ENCODE measurements around the gene RASD2.

Gene RASD2

GRCh38 chr22:35575116-35575748 lies 34.6 kb downstream of the RASD2 start:
- intact Hi-C loops (cut with DNase I): no loop called here
- DNase-seq: peak; percentile 27 to 93 (median 78)

GRCh38 chr22:35576671-35577070 lies 36.0 kb downstream of the RASD2 start:
- no peak for DNase-seq
- intact Hi-C loops (cut with DNase I): no loop called here

GRCh38 chr22:35577799-35578659 lies 37.4 kb downstream of the RASD2 start:
- intact Hi-C loops (cut with DNase I): no loop called here
- no peak for DNase-seq

DNA sequence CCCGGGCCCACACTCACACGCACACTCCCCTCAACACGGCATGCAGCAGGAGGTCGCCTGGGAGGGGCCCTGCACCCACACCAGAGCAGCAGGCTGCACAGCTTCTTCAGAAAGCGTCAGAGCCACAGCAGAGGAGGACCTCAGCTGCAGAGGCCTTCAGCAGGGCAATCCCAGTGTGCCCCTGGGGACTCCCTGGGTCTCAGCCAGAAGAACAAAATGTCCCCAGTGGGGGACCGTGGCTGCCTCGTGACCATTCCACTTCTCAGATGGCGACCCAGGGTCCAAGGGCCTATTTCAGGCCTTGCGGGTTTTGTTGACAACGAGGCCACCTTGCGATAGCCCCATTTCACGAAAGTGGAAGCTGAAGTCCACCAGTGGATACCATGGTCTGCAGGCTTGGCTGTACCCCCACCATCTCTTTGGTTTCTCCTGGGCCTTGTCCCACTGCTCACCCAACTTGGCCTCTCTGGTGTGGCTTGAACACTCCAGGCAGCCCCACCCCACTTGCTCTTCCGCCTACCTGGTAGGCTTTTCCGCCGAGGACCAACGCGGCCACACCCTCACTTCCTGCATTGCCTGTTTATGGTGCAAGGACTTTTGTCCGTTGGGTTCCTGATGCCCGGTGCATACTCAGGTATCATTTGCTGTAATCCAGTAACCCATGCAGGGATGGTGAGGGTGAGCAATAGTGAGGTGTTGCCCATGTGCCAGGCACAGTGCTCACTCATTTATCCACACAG lies 38.4 kb downstream of the RASD2 start:
- intact Hi-C loops (cut with DNase I): no loop called here

GRCh38 chr22:35580351-35581022 lies 39.9 kb downstream of the RASD2 start:
- DNase-seq: no peak
- intact Hi-C loops (cut with DNase I): no loop called here

More for the DNA sequence above, 38.4 kb downstream of the RASD2 start:
- no peak for DNase-seq

GRCh38 chr22:35581023-35581413 lies 40.4 kb downstream of the RASD2 start:
- DNase-seq: no peak
- intact Hi-C loops (cut with DNase I): no loop called here

- DNase-seq: no peak
Measured at GRCh38 chr22:35582218-35582860, 41.7 kb downstream of the RASD2 start.

GRCh38 chr22:35582861-35583670 lies 42.4 kb downstream of the RASD2 start:
- DNase-seq: peak; percentile 51 to 87 (median 72)
- intact Hi-C loops (cut with DNase I): loop anchor here (1.0 to 2.0 kb wide), 2 partner anchors 153 to 232 kb away; no protein-coding TSS in a partner anchor

More at GRCh38 chr22:35582218-35582860, 41.7 kb downstream of the RASD2 start:
- intact Hi-C loops (cut with DNase I): loop anchor here (2.0 kb wide), 1 partner anchor 232 kb away; no protein-coding TSS in a partner anchor

DNA sequence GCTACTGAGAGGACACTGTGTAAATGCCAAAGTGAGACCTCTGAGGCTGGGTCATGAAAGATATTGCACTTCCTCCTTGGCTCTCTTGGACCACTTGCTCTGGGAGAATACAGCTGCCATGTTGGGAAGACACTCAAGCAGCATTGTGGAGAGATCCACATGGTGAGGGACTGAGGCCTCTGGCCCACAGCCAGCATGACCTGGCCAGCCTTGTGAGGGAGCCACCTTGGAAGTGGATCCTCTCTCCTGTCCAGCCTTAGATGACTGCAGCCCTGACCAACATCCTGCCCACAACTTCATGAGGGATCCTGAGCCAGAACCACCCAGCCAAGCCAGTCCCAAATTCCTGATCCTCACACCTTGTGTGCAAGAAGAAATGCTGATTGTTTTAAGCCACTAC lies 46.1 kb downstream of the RASD2 start:
- no peak for DNase-seq
- intact Hi-C loops (cut with DNase I): no loop called here

GRCh38 chr22:35587447-35587870 lies 46.8 kb downstream of the RASD2 start:
- intact Hi-C loops (cut with DNase I): no loop called here
- DNase-seq: peak in 7 of 42 donors; percentile 18 to 59 (median 36)

DNA sequence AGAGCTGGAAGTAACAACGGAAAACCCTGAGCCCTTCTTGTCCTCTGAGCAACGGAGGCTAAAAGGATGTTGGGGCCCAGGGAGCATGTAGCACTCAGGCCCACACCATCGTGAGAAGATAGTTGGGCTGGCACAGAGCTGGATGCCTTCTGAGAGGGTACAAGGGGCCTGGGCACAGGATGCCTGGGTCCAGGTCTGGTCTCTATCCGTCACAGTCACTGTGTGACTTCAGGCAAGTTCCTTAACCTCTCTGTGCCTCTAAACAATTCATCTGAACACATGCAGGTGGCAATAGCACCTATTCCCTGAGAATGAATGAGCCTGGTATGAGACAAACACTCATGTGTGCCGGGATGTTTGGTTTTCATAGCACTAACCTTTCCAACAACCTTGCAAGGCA lies 47.3 kb downstream of the RASD2 start:
- intact Hi-C loops (cut with DNase I): no loop called here

DNA sequence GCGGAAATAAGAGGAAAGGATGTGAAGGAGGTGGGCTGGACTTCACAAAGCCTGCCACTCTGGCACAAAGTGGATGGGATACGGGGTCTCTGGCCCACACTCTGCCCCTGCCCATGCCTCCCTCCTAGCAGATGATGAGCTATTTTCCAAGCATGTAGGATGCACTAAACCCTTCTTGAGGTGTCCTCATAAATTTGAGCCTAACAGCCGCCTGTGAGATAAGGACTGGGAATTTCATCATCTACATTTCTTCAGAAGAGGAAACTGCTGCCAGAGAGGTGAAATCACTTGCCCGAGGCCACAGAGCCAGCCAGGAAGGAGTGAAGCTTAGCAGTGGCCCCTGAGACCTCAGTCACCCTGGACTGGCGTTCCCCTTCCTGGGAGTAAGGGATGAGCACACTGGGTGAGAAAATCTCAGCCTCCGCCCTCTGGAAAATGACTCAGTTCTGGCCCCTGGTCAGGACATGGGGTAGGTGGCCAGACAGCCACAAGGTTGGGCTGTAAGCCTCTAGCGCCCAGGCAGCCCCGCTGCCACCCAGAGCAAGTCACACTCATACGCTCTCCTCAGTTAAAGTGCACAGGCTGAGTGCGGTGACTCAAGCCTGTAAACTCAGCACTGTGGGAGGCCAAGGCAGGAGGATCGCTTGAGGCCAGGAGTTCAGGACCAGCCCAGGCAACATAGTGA lies 48.6 kb downstream of the RASD2 start:
- DNase-seq: no peak
- intact Hi-C loops (cut with DNase I): no loop called here

More for the DNA sequence above, 47.3 kb downstream of the RASD2 start:
- DNase-seq: no peak

GRCh38 chr22:35589756-35590093 lies 49.1 kb downstream of the RASD2 start:
- DNase-seq: no peak

DNA sequence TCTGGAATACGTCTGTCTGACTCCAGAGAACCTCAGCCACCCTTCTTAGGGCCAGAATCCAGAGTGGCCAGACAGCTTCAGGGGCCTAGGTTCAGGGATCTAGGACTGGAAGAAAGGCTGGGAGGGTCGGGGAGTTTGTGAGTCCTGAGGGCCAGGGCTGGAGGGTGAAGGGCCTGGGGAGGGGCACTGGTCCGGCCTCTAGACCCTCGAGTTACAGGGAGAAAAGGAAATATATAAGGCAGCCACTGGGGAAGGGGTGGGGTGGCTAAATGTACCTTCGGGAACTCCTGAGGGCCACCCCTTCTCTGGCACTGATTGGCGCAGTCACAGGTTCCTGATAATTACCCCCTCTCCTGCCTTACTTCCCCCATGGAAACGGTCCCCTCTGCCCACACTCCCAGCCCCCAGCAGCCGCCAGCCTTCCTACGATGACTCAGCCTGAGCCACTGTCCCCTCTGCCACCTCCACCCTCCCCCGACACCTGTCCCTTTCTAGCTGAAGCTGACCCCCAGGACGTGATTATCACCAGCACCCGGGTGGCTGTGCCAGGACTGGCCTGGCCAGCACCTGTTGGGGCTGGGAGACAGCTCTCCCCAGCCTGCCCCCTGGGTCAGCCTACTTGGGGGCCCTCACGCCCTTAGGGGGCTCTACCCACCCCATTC lies 50.1 kb downstream of the RASD2 start:
- no peak for DNase-seq
- intact Hi-C loops (cut with DNase I): no loop called here

More at GRCh38 chr22:35589756-35590093, 49.1 kb downstream of the RASD2 start:
- intact Hi-C loops (cut with DNase I): no loop called here

DNA sequence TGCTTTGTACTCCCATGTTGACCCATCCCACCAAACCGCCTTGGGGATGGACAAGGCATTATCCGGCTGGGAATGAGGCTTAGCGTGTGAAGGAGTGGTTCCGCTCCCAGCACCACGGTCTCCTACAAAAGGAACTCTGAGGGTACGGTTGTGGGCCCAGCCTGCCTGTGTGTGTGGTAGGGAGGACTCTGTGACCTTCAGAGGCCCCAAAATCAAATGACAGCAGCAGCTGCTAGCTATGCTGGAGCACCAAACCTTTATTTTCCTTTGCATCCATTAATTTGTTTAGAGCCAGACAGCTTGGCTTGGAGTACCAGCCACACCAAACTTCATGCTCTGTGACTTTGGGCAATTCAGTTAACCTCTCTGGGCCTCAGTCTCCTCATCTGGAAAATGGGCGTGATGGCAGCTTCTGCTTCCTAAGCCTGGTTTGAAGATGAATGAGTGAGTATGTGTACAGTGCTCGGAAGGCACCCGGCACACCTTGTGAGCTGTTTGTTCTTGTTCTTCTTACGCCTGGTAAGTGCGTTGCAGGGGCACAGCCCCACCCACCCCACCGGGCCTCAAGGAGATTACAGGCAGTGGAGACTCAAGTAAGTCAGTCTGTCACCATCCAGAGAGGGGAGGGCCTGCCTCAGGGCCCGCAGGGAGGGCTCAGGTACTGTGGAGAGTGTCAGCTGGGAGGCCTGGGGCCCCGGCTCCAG lies 51.2 kb downstream of the RASD2 start:
- no peak for DNase-seq
- intact Hi-C loops (cut with DNase I): no loop called here

DNA sequence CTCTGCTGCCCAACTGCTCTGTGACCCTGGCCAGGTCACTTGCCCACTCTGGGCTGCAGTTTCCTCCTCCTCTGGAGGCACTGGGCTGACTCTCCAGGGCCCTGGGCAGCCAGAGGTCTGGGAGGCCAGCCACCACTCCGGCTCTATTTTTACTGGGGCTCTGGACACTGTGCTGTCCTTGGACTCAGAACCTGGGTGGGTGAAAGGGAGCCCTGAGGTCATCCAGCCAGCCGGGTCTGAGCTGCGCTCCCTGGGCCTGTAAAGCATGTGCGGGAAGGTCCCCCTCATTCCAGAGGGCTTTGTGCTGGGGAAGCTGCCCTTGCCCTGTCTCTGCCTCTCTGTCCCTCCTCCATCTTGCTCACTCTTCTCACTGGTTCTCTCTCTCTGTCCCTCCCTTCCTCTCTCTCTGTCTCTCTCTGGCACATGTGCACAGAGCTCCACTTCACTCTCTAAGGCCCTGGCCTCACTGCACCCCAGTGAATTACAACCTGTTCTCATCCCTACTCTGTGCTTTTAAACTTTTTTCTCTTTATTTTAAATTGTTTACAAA lies 51.9 kb downstream of the RASD2 start:
- no peak for DNase-seq
- intact Hi-C loops (cut with DNase I): no loop called here
